NCI-H2029 treated with DMSO at 0.1 percent for 48 hours (cell line): Measurements from ENCODE around the gene SATB2.

Experiments
- DNase-seq: peaks from one replicate; lab custom pipeline; 2025; lab: John Stamatoyannopoulos, UW

The SATB2 gene

DNA sequence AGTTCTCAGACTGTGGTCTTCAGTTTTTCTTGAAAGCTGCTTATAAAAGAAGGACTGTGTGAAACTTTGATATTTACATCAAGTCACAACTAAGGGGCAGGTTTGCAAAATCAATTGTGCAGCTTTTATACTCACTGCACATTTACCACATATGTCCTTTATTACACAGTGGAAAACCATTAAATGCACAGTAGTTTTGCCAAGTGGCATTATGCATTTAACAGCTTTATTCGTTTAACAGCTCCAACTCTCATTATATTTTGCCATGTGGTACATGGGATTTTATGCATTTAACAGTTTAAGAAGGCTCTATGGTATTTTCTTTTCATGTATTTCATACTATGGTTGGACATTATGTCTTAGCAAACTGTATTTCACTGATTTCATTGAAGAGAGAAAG, 135.6 kb downstream of the SATB2 start:
- no peak for DNase-seq

DNA sequence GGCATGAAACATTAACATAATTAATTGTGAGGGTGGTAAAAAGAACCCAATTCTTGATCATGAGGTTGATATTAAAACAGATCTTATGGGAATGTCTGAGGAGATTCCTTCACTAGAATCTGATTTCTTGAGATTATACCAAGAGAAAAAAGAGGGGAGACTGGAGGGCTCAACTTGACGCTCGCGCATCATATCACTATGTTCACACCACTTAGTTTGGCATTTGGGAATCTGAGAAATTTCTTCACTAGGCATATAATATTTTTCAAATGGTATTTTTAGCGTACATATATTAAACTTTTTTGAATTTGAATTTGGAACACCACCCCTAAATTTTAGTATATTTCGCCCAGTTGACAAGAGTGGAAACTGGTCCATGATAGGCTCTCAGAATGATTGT, 140.1 kb downstream of the SATB2 start:
- no peak for DNase-seq

DNA sequence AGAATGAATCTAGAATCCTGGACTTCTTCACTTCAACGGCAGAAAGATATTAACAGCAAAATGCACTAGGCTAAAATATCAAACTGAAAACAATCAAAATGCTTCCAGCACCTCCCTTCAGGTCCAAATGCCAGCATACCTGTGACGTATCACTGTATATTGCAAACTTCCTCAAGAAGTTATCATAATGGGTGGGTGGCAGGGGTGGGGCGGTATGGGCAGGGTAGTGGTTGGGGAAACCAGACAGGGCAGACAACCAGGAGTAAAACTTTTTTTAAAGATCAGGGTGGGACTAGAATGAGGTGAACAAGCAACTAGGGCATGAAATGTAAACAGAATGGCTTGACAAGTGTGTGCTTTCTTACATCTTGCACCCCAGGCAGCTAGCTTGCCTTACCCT, 140.9 kb downstream of the SATB2 start:
- DNase-seq = no peak

DNA sequence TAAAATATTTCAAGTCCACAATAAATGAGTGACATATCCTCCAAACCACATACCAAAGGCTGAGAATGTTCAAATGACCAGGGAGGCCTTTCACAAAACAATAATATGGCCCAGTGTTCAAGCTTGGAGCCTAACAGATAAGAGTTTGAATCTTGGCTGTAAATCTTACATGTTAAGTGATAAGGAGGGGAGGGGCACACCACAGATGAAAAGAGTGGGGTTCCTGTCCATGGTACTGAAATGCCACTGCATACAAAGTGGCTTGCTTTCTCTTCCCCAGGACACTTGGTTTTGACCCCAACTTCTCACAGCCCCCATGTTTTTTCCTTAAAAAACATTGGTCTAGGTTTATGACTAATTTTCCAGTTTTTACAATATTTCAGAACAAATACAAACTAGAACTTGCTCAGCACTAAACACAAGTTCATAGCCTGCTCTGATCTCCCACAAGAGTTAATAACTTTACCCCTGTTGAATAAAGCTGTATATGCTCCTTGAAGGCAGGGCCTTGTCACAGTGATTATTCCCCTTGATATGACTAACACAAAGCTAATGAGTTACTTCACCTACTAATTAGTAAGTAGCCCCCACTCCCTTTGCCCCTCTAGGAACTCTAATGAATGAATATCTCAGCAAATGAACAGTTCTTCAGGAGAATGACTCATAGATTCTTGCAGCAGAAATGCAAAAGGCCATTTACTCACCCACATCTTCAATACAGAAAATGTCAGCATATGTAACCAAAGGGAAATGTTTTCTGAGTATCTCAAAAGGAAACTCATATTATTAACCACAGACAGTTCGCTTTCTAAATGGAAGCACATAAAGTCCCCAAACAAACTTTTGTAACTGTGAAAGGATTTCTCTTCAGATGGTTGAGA, 142.2 kb downstream of the SATB2 start:
- no peak for DNase-seq

DNA sequence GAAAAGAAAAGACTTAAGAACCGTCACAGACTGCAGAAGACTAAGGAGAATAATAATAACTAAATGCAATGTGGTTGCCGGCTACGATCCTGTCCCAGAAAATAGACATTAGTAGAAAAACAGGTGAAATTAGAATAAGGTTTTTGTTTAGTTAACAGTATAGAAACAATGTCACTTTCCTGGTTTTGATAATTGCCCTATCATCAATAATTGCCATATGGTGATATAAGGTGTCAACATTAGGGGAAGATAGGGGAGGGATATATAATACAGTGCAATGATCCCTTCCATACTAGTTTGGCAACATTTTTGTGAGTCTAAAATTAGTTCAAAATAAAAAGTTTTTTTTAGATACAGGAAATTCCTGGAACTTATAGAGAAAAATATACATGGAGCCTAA, 144.8 kb downstream of the SATB2 start:
- DNase-seq = no peak

DNA sequence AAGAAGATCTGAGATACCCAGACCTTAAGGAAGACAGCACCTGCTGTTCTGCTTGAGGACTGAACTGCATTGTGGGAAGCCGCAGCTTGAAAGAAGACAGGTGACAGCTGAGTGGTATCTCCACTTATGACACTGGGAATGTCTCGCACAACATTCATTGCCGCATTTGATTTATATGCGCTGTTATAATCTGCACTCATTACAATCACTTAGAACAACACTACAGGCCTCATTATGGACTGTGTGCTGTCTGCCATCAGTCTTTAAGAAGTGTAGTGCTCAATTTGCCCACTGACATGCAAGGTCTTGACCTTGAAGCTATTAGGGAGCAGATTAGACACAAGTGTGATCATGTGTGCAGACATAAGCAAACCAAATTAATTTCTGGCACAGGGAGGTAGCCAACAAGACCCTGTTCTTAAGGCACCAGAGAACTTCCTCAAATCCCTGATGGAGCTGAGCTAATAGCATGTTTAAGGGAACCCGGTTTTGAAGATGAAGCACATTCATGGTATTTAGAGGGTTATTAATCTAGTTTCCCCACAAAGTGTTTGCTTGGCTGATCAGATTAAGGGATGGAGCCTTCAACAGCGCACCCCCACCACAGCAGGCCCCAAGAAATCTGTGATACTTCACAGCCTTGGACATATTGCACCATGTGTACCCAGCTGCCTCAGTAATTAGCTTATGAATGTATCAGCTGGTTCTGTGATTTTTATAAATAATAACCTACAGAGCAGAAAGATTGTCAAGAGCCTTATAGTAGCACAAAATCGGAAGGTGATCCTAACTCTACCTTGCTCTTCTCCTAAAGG, 146.8 kb downstream of the SATB2 start:
- DNase-seq = peak; percentile 69

DNA sequence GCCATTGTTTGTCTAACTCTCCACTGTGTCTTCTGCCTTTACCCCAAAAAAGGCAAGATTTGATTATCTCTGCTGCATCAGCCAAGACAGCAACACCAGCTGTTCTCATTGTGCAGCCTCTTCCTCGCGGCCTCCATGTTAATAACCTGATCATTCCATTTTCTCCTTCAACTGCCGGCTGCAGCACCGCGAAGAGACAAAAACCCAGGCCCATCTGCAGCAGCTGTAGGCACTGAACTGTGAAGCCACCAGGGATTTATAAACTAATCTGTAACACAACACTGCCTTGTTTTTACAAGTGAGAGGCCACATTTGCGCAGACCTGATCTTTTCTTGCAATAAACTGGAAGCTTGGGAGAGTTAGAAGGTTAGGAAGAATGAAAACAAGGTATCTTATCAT, 147.8 kb downstream of the SATB2 start:
- DNase-seq = peak; percentile 55

DNA sequence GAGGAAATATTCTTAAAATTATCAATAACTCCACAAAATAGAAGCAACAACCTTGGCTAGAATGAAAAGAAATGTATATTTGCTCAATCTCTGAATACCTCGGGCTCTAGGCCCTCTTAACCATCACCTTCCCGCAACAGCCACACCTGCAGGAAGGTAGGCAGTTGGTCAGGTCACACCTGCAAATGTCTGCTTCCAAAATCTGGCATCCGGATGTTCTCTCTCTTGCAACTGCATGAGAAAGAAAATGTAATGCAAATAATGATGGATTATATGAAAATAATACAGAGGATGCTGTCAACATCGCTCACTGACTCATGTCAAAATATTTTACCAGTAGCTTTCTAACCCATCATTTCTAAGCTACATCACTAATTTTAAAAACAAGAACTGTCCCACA, 148.3 kb downstream of the SATB2 start:
- DNase-seq = no peak

DNA sequence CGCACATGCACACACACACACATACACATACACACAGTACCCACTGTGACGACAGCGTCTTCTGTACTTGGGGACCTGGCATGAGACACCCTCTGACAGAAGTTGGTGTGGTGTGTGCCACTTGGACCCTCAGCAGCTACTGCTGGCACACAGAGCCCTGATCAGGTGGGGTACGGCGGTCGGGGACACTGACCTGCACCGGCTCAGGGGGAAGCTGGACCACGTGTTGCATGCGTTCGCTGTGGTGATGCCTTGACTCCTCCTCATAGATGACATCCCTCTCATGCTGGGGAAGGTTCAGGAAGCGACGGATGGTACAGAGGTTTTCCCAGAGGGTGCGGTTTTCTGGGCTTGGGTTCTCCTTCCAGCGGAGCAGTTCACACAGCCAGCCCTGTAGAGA, 149.2 kb downstream of the SATB2 start:
- no peak for DNase-seq

DNA sequence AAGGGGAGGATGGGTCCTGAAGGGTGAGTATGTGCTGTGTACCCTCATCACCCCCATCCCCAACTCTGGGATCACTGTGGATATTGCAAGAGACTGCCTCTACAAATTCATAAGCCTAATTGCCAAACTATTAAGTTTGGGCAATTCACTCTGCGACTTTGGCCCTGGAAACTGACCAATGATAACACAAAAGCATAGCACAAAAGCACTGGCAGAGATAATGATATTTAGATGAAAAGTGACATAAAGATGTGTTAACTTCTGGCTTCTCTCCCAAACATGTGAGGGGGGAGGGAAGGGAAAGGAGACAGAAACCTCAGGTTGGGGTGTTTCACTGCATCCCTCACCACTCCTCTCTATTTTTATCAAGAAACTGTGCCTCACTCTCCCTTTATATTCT, 150.3 kb downstream of the SATB2 start:
- no peak for DNase-seq

DNA sequence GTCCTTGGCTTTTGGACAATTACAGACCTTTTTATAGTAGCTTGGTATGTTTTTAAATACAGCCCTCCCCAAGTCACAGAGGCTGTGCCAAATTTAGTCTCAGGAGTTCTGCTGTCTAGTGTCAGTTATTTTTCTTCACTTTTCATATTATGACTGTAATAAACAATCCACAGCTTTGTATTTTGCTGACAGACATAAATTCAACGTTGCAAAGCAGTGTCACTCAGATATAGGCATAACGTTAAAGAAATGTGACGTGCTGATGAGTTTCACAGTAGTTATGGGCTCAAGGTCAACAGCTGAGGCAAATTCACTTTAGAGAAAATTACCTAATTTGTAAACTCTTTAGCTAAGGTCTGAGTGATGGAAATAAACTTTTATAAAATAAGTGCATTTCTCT, 151.6 kb downstream of the SATB2 start:
- DNase-seq = no peak

DNA sequence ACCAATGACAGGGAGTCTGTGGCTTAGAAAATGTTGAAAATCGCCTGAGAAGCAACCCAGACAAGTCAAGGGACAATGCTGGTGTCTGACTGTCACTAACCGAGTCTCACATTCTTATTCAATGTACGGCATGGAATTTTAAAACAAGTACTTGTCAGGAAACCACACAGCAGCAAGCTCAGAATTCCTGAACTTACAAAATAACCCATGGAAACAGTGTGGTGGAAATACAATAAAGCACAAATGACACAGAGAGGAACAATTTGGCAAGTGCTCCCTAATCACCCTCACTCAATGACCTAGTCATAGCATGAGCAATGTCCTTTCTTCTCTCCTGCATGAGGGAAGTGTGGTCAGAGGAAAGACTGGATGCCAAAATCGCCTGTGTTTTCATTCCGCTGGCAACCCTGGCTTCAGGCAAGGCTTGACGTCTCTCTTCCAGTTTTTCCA, 154.0 kb downstream of the SATB2 start:
- DNase-seq = no peak

DNA sequence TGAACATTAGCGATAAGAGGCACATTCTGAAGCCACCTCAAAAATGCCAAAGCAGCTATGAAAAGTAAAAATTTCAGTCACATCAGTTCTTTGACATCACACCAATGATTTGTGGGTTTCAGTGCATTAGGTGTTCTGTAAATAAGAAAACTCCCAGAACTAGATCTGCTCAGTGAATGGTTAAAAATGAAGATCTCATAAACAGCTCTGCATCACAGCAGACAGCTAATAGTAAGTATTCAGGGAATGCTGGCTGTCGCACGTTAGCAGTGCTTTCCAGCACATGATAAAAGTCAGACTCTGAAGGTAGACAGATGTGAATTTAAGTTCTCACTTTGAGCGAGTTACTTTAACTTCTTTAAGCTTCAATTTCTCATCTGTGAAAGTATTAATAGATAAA, 154.9 kb downstream of the SATB2 start:
- no peak for DNase-seq

DNA sequence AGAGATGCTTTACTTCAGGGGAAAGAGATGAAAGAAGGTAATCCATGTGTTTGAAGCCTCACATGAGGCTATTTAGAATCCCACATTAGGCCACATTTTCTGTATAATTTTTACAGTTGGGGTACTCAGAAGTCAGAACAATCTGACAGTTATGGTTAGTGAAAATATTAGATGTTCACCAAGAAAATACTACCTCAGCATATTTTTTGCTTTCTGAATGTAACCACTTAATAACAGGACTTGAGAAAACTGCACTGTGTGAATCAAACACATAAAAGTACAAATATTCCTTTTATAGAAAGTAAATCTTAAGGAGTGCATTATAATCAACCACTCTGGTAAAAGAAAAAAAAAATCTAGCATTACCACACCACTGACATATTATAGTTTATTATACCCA, 169.3 kb downstream of the SATB2 start:
- no peak for DNase-seq

DNA sequence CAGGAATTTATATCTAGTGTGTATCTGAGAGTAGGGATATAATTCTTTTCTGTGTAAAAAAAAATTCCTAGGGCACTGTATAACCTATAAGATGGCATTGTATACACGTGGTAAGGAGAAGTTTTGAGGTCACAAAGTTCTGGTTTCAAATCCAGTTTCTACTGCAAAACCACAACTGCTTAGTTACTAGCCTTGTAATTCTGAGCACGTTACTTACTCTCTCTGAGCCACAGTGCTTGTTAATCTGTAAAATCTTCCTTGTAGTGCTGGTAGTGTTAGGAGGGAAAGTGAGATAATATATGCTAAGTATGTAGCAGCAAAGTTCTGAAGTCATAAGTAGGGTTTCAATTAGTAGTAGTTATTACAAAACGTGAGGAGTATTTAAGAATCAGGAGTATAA, 175.4 kb downstream of the SATB2 start:
- no peak for DNase-seq

DNA sequence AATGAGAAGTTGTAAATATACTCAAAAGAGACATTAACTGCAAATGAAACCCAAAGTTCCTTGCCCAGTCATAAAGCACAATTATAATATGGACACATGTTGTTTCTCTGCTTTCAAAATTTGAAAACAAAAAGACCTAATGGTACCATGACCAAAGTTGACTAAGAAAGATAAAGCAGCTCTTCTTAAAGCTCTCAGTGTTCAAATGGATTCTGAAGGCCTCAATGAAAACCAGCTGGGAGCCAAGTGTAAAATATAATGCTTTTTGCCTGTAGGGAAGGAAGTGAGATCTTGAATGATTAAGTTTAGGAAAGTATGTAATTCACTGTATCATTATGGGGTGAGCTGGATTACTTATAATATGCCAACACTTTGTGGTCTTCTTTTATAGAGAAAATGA, 178.6 kb downstream of the SATB2 start:
- DNase-seq = no peak

DNA sequence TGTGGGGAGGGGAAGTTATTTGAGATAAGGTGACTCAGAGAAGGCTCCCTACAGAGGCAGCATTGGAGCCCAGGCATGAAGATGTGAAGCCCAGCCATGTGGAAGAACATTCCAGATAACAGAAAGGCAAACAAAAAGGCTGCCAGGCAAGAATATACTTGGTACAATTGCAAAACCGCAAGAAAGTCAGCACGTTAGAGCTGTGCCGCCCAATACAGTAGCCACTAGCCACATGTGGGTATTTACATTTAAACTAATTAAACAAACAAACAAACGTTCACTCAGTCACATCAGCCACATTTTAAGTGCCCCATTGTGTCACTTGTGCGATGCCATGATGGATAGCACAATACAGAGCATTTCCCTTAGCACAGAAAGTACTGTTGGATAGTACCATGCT, 179.6 kb downstream of the SATB2 start:
- no peak for DNase-seq

DNA sequence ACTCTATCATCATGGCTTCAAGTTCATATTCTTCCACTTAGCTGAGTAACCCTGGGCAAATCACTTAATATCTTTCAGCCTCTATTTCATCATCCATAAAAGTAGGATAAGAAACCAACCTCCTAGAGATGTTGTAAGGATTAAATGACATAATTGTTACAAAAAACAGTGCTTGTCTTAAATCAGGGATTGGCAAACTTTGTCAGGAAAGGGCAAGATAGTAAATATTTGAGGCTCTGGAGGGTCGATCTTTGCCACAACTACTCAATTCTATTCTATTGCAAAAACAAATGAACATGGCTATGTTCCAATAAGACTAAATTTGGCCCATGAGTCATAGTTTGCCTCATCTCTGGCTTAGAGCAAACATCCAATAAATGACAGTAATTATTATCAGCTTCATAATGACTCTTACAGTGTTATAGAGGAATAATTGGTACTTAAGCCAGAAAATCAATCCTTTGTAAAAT, 184.7 kb downstream of the SATB2 start:
- DNase-seq = no peak

DNA sequence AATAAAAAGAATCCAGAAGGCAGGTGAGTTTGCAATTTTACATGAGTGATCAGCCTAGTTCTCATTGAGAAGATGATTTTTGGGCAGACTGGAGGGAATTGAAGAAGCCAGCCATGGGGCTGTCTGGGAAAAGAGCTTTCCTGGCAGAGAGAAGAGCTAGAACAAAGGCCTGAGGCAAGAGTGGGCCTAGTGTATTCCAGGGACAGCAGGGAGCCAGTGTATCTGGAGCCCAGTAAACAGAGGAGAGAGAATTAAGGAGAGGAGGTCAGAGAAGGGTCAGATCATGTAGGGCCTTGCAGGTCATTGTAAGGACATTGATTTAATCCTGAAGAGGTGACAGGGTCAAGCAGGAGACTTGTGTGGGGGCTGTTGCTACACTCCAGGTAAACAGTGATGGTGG, 195.8 kb downstream of the SATB2 start:
- no peak for DNase-seq

DNA sequence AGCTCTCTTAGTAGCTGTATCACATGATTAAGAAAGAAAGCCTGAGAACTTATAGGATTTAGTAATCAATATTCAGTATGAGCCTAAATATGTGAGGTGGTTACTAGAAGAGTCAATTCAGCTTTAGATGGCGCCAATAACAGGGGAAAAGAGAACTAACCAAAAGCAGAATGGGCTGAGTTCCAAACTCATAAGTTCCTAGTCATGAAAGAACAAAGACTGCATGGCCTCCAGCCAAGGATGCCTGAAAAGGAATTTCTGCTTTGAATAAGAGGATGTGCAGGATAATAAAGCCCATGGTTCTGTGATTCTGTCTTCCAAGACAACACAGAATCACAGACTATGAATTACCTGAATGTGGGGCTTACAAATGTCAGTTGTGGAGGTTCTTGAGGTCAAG, 196.5 kb downstream of the SATB2 start:
- peak; percentile 5 for DNase-seq

DNA sequence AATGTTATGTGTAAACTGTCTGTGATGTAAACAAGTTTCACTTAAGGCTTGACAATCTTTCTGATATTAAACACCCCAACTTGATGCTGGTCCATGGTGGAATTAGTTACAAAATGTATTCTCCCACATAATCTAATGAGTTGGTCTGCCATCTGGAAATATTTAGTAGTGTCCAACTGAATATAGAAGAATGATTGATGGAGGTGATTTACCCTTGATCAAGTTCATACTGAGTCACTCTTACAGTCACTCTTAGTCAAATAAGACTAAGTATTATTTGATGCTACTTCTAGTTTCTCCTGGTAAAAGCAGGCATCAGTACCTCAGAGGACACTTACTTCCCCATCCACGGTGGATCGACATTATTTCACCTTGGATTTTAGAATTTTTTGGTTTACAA, 198.1 kb downstream of the SATB2 start:
- DNase-seq = no peak

DNA sequence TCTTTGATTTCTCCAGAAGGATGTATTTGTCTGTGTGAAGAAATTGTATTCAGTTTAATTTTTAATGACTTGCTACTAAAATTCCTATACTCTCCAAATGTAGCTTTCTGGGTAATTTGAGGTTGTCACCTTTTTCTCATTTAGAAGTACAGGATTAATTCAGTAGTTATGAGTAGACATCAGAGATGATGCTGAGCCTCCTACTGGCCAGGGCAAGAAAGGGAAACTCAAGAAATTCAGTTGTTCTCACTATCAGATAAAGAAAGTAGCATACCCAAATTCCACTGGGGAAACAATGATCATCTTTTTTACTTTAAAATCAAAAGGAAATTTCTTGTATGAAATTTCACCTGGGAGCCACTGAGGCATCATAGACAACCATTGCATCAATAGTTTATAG, 199.4 kb downstream of the SATB2 start:
- DNase-seq = no peak
